GM19372 (cell line): ENCODE measurements around the gene OGN.

ENCODE experiments used
- ATAC-seq: cut with Tn5 transposase; IDR thresholded peaks from one replicate; pipeline ENCODE4 v1.9.1; 2021; ENCODE audit warnings: mild to moderate bottlenecking, low read depth, moderate library complexity; ENCODE audit not compliant: unreplicated experiment

OGN gene

DNA sequence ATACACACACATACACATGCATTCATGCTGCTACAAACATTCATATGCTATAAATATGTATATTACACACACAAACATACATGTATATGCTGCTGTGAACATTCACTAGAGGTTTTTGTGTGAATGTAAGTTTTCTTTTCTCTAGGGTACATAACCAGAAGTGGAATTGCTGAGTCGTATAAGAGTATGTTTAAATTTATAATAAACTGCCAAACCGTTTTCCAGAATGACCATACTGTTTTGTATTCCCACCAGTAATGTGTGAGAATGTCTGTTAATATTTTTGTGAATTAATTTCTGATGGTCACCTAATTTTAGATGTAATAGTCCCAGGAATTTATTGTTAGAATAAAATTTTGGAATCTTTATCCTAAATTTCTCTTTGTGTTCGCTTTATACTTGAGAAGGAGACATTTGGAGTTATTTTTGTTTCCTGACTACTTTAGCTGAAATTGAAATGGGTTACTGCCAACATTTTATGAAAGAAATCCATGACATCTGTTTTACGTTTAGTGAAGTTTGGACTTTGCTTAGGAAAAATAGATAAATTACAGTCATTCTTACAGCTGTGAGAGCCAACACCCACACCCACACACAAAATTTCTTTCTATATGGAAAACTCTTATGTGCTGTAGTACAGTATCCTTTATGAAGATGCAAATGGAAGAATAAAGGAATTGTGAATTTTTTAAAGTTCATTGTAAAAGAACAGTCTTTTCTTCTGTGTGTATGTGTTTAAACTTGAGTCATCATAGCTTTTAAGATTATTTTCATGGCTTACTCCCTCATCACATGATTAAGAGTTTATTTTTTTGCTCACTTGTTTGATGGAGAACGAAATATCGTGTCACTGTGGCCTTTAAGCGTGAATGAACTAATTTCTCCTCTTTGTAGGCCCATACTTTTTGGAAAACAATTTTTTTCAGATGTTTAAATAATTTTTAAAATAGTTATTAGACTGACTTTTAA lies 54.3 kb downstream of the OGN start:
- no peak for ATAC-seq

GRCh38 chr9:92345582-92345981 lies 58.8 kb downstream of the OGN start:
- no peak for ATAC-seq

DNA sequence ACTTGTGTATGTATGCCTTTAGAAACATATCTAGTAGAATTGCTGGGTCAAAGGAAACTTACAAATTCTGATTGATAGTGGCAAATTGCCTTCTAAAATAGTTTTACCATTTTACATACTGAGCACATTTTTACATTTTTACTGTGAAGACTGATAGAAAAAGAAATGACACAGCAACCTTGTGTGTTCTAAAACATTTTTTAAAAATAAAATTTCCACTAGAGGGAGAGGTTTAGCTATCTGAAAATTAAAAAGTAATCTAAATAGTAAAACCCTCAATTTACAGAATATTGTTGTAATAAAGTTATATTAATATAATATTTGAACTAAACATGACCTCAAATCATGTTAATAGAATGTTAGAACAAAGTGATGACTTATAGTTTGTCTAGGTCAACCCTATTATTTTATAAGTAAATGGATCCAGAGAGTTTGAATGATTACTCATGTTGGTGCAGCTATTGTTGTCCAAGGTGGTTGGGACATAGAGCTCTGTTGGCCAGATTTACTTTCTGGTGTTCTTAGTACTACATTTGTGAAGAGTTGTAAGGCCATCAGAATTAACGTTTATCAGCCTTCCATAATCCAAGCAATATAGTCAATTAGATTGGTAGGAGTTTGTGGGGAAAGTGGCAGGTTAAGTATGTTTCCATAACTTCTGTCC lies 61.4 kb downstream of the OGN start:
- ATAC-seq: no peak

DNA sequence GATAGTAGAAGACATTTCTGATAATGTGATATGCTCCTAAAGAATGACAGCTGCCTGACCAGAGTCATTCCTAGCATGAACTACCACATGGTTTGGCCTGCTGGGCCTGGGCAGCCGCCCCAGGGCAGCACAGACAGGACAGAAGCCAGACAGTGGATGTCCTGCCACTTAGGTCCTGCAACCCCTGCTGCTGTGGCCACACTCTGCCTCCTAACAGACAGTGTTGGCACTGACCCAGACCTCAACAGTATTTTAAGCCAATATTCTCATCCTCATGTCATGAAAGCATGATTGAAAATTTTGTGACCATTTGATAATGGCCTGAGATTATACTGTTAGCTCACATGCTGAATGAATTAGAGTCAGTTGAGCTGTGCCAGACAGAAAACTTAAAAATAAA lies 62.8 kb downstream of the OGN start:
- ATAC-seq: no peak

DNA sequence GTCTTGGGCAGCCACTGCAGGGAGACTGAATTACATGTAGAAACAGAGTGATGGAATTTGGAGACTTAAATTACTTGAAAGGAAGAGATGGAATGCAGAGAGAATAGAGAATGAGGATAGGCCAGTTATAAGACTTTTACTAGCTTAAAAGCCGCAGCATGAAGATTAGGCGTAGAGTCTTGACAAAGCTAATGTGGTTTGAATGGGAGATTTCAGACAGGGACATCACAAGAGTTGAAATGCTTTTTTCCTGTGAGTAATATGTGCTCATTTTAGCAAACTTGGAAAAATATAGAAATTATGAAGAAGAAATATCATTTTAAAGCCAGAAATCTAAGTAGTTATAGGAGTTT lies 71.1 kb downstream of the OGN start:
- no peak for ATAC-seq
